K562 (cell line): ENCODE results near the gene ITGB3BP. TPM values are rescaled to one million over a fixed set of nuclear protein-coding genes. Genes with fewer than 3 reads are reported as not detected.

Experiments
- ATAC-seq: fragments of 200-7000 bp; cut with Tn5 transposase; 3 replicates; pipeline ENCODE4 v1.9.1; 2020; ENCODE audit warnings: moderate library complexity
- BruUV-seq: library from RNA; stranded (reverse); fragments of 400-500 nt; replicated peaks from 2 replicates; lab custom pipeline; 2021; lab: Mats Ljungman, UMichigan
- CTCF ChIA-PET: fragments of 300-600 bp; formaldehyde crosslinking; extraction: SDS; loops from one replicate; lab custom pipeline; 2021; ENCODE audit warnings: low intra/inter-chr PET ratio; lab: Yijun Ruan, JAX
- POLR2A ChIA-PET: fragments of 300-600, 350-650 bp; sonication (Branson Sonifier 250); formaldehyde crosslinking; extraction: SDS; loops from one replicate; lab custom pipeline; 2021; ENCODE audit warnings: antibody characterized with exemption, inconsistent platforms; lab: Yijun Ruan, JAX
- DNase-seq, 4 experiments: peaks; one replicate each; pipeline versions ENCODE4 v3.0.0 to v3.0.0-alpha.2; 2011 to 2018; ENCODE audit warnings: low spot score in 3 of 4, mixed read lengths in 3 of 4; ENCODE audit errors: extremely low read depth in 1 of 4
- FAIRE-seq: peaks from 2 replicates; lab custom pipeline; 2011; peaks lifted over from hg19 to GRCh38; lab: Jason Lieb, UNC
- H2AFZ ChIP-seq: 2 replicates; pipeline ENCODE4 v1.6.0; 2011; ENCODE audit warnings: low read depth, low read length, control low read depth, inconsistent platforms
- H3K27ac ChIP-seq: fragments of 200-600 bp; 3 replicates; pipeline ENCODE4 v1.8.0; 2011; ENCODE audit warnings: low read depth, mild to moderate bottlenecking, control low read depth, inconsistent platforms, low read length, moderate library complexity, mixed read lengths; ENCODE audit errors: extremely low read depth
- H3K27me3 ChIP-seq, 2 experiments: fragments of 300-600 bp in 1 of 2; 2 replicates in 1 of 2; 3 replicates in 1 of 2; pipeline versions ENCODE4 v1.6.0 to v1.8.0; 2011; ENCODE audit warnings: inconsistent platforms in 2 of 2, low read length in 2 of 2, mild to moderate bottlenecking in 1 of 2, mixed read lengths in 1 of 2, moderate library complexity in 1 of 2; ENCODE audit not compliant: control insufficient read depth in 2 of 2, insufficient read depth in 2 of 2
- H3K36me3 ChIP-seq: fragments of 300-600 bp; 3 replicates; pipeline ENCODE4 v1.8.0; 2011; ENCODE audit warnings: mild to moderate bottlenecking, low read length, inconsistent platforms; ENCODE audit not compliant: control insufficient read depth, insufficient read depth
- H3K4me1 ChIP-seq, 2 experiments: fragments of 200-600 bp in 1 of 2; replicated peaks in 1 of 2; 2 replicates in 1 of 2; 3 replicates in 1 of 2; pipeline versions ENCODE4 v1.5.1 to v1.8.0; 2011; ENCODE audit warnings: inconsistent platforms in 2 of 2, low read length in 2 of 2, mild to moderate bottlenecking in 1 of 2, mixed read lengths in 1 of 2, moderate library complexity in 1 of 2; ENCODE audit not compliant: control insufficient read depth in 2 of 2, insufficient read depth in 2 of 2
- H3K4me2 ChIP-seq: 2 replicates; pipeline ENCODE4 v1.6.1; 2011; ENCODE audit warnings: low read length, control low read depth, inconsistent platforms, mixed read lengths; ENCODE audit not compliant: insufficient read depth
- H3K4me3 ChIP-seq: fragments of 200-600 bp; sonication (generic), shearing (Covaris generic); 2 replicates; pipeline ENCODE4 v1.5.1; 2016; ENCODE audit warnings: control low read depth, inconsistent platforms
- H3K79me2 ChIP-seq: fragments of 200-600 bp; 3 replicates; pipeline ENCODE4 v1.8.0; 2011; ENCODE audit warnings: low read length, inconsistent platforms; ENCODE audit not compliant: control insufficient read depth, insufficient read depth
- H3K9ac ChIP-seq, 2 experiments: 2 replicates each; pipeline versions ENCODE4 v1.6.0 to v1.6.1; 2011; ENCODE audit warnings: low read depth in 2 of 2, low read length in 2 of 2, control low read depth in 1 of 2, inconsistent platforms in 1 of 2, mild to moderate bottlenecking in 1 of 2, mixed read lengths in 1 of 2; ENCODE audit not compliant: insufficient read depth in 1 of 2
- H3K9me1 ChIP-seq: one replicate; pipeline ENCODE4 v1.6.0; 2011; ENCODE audit warnings: inconsistent platforms, mild to moderate bottlenecking, low read length, moderate library complexity; ENCODE audit not compliant: control insufficient read depth, insufficient read depth
- H3K9me3 ChIP-seq: replicated peaks from 2 replicates; pipeline ENCODE4 v1.5.1; 2011; ENCODE audit warnings: low read depth, low read length, inconsistent platforms; ENCODE audit not compliant: control insufficient read depth, insufficient read depth
- H4K20me1 ChIP-seq: replicated peaks from 2 replicates; pipeline ENCODE4 v1.6.1; 2011; ENCODE audit warnings: low read length, inconsistent platforms, mixed read lengths; ENCODE audit not compliant: control insufficient read depth, insufficient read depth
- EP300 ChIP-seq: IDR thresholded peaks from 2 replicates; pipeline ENCODE4 v1.6.1; 2012; ENCODE audit warnings: low read length, improper control_type of control experiment
- ESRRA ChIP-seq: fragments of 450-650 bp; IDR thresholded peaks from 2 replicates; pipeline ENCODE4 v1.6.1; 2014; ENCODE audit warnings: low read depth, mild to moderate bottlenecking, moderate library complexity, borderline replicate concordance
- MAZ ChIP-seq, 2 experiments: fragments of 450-650 bp in 1 of 2; sonication (generic) in 1 of 2; formaldehyde crosslinking; IDR thresholded peaks in 1 of 2; conservative IDR thresholded peaks in 1 of 2; 2 replicates each; pipeline versions ENCODE4 v1.4.0 to v1.5.0; 2020; ENCODE audit warnings: mild to moderate bottlenecking in 1 of 2, missing genetic modification reagents in 1 of 2
- SIN3A ChIP-seq, 2 experiments: fragments of 150-350 bp in 1 of 2; IDR thresholded peaks; 2 replicates each; pipeline ENCODE4 v1.6.1; 2011 to 2016; ENCODE audit warnings: borderline replicate concordance in 2 of 2, low read depth in 2 of 2, low read length in 2 of 2, mild to moderate bottlenecking in 2 of 2, moderate library complexity in 2 of 2; ENCODE audit not compliant: control insufficient read depth in 1 of 2
- ZFP1 ChIP-seq: fragments of 450-650 bp; formaldehyde crosslinking; IDR thresholded peaks from 2 replicates; pipeline ENCODE4 v1.4.0; 2020; ENCODE audit warnings: mild to moderate bottlenecking, mixed read lengths
- WGBS: fragments of 100-300 bp; shearing (Covaris generic); methylation state at CpG from one replicate; pipeline ENCODE4 v1.1.6; 2016; ENCODE audit warnings: low coverage, mixed read lengths; ENCODE audit not compliant: insufficient coverage; ENCODE audit errors: missing lambda C conversion rate; 5-methylcytosine and 5-hydroxymethylcytosine counted together
- in situ Hi-C: fragments of 300-500 bp; cut with MboI; formaldehyde crosslinking; loops from 4 replicates; pipeline ENCODE4 v1.15.0; 2018; ENCODE audit warnings: inconsistent platforms, mixed read lengths
- intact Hi-C: fragments of 100-400 bp; cut with micrococcal nuclease; formaldehyde crosslinking; loops from 2 replicates; pipeline ENCODE4 v1.14.2; 2022
- polyA plus RNA-seq, 8 experiments: library from polyadenylated mRNA; depleted of rRNA in 4 of 8; stranded (reverse) in 5 of 8; unstranded in 3 of 8; fragments of >200 nt; fragmentation: Nextera tagmentation in 2 of 8; fragmentation: Illumina TruSeq in 1 of 8; extraction: Ambion mirVana in 2 of 8; extraction: Trizol in 1 of 8; gene quantifications; 2 replicates each; pipeline versions ENCODE4 v1.2.1 to v1.2.3, GENCODE V29; 2011 to 2014; ENCODE audit warnings: inconsistent platforms in 1 of 8, missing spikeins in 1 of 8
- total RNA-seq, 7 experiments: library from RNA; depleted of rRNA in 6 of 7; stranded (reverse); fragments of >200 nt in 6 of 7; fragmentation: Illumina TruSeq in 2 of 7; extraction: Trizol in 2 of 7; gene quantifications; 2 replicates each; pipeline versions ENCODE4 v1.2.1 to v1.2.3, GENCODE V29; 2011 to 2021; ENCODE audit warnings: low replicate concordance in 1 of 7

Gene ITGB3BP
- total and polyA plus RNA-seq, 9 of the 15 experiments (the other 6 are each of a cell fraction or from before 2014, with no cell fraction given): 62.8 to 151 (median 110) TPM

GRCh38 chr1:63487336-63488065 is 35.5 kb downstream of the ITGB3BP start:
- no peak overlapping the region for H3K4me2 ChIP-seq
- H3K27ac ChIP-seq: no peak overlapping the region
- intact Hi-C loops (no loop called here), in situ Hi-C loops (no loop called here)
- DNase-seq (no peak), ATAC-seq (no peak), FAIRE-seq (no peak)
- H3K36me3 ChIP-seq: peaks cover 16% of the 10 kb centered on the region
- CTCF ChIA-PET: no interaction called here
- BruUV-seq: no TSS peak
- no peaks in the 10 kb centered on the region for H3K27me3 ChIP-seq
- H3K79me2 ChIP-seq: 0 out of 3 replicates have a peak, but pooled peaks cover 3% of the 10 kb centered on the region
- TF ChIP-seq ESRRA: no peak
- no peak for TF ChIP-seq SIN3A (IDR thresholded peaks at IDR 0.05; ENCODE audit: borderline replicate concordance in 2 of 2, control insufficient read depth in 1 of 2, low read depth in 2 of 2, low read length in 2 of 2)
- TF ChIP-seq ZFP1 (CRISPR knock-in tag): no peak
- TF ChIP-seq, all 486 proteins: peak for 0
- Histone ChIP-seq H3K9me3 (no peaks in the 10 kb centered on the region), H3K4me3 (no peak overlapping the region), H4K20me1 (no peaks in the 10 kb centered on the region), H3K9ac (no peak overlapping the region), H2AFZ (no peak overlapping the region), H3K9me1 (no peaks in the 10 kb centered on the region), H3K4me1 (no peaks in the 10 kb centered on the region)
- 93% methylated on average over 8 of the region's 8 CpGs for WGBS
- POLR2A ChIA-PET: no interaction called here

- 86% methylated on average over 1 of the region's 1 CpG for WGBS
- in situ Hi-C loops: no loop called here
- DNase-seq: no peak
- no peak overlapping the region for H3K4me3 ChIP-seq
- H4K20me1 ChIP-seq: no peaks in the 10 kb centered on the region
- FAIRE-seq: no peak
- ChIA-PET CTCF (no interaction called here), POLR2A (interaction anchor here (1.1 kb wide), 1 partner anchor 37 kb away, joined by 3 read pairs; the partner anchor contains the start of genes EFCAB7 and ITGB3BP)
- H3K4me1 ChIP-seq: no peaks in the 10 kb centered on the region
- ATAC-seq: no peak
- no peaks in the 10 kb centered on the region for H3K9me1 ChIP-seq
- no peak overlapping the region for H3K9ac ChIP-seq
- H3K79me2 ChIP-seq: 0 out of 3 replicates have a peak, but pooled peaks cover 3% of the 10 kb centered on the region
- no peaks in the 10 kb centered on the region for H3K27me3 ChIP-seq
- no peak overlapping the region for H3K4me2 ChIP-seq
- BruUV-seq: no TSS peak
- intact Hi-C loops: no loop called here
- no peak for TF ChIP-seq MAZ (CRISPR knock-in tag; conservative IDR thresholded peaks at IDR 0.05 in 1 of 2, IDR thresholded peaks at IDR 0.05 in 1 of 2)
- no peak for TF ChIP-seq EP300
- no peaks in the 10 kb centered on the region for H3K9me3 ChIP-seq
- H3K36me3 ChIP-seq: peaks cover 18% of the 10 kb centered on the region
- H3K27ac ChIP-seq: no peak overlapping the region
- no peak overlapping the region for H2AFZ ChIP-seq
Observed at GRCh38 chr1:63486629-63487028, 36.4 kb downstream of the ITGB3BP start.
